A549 (cell line): ENCODE measurements around the gene ATL3.

Source experiments
- JUN ChIP-seq, 2 experiments: fragments of >200 bp; sonication (Bioruptor Twin); formaldehyde crosslinking; IDR thresholded peaks; 2 replicates in 1 of 2; 3 replicates in 1 of 2; pipeline ENCODE4 v1.6.1; 2016 to 2017
- MAFK ChIP-seq: fragments of 450-650 bp; IDR thresholded peaks from 2 replicates; pipeline ENCODE4 v1.6.1; 2014; ENCODE audit not compliant: partially characterized antibody
- POLR2A ChIP-seq: IDR thresholded peaks from 2 replicates; pipeline ENCODE4 v1.6.1; 2012; ENCODE audit warnings: mild to moderate bottlenecking, low read length
- ZC3H11A ChIP-seq: fragments of 450-650 bp; IDR thresholded peaks from 2 replicates; pipeline ENCODE4 v1.6.1; 2014; ENCODE audit warnings: antibody characterized with exemption, mild to moderate bottlenecking
- TF ChIP-seq, protein P1 (sequence below): fragments of >200 bp; sonication (Bioruptor Twin); formaldehyde crosslinking; IDR thresholded peaks from 3 replicates; pipeline ENCODE4 v1.5.1; 2016
- TF ChIP-seq, protein P2 (sequence below): fragments of 250-450 bp; sonication (Bioruptor Pico); IDR thresholded peaks from 2 replicates; pipeline ENCODE4 v1.5.0; 2021; ENCODE audit warnings: mild to moderate bottlenecking, moderate library complexity, borderline replicate concordance
- TF ChIP-seq, protein P3 (sequence below): fragments of 450-650 bp; IDR thresholded peaks from 2 replicates; pipeline ENCODE4 v1.6.1; 2014; ENCODE audit warnings: antibody characterized with exemption

DNA sequence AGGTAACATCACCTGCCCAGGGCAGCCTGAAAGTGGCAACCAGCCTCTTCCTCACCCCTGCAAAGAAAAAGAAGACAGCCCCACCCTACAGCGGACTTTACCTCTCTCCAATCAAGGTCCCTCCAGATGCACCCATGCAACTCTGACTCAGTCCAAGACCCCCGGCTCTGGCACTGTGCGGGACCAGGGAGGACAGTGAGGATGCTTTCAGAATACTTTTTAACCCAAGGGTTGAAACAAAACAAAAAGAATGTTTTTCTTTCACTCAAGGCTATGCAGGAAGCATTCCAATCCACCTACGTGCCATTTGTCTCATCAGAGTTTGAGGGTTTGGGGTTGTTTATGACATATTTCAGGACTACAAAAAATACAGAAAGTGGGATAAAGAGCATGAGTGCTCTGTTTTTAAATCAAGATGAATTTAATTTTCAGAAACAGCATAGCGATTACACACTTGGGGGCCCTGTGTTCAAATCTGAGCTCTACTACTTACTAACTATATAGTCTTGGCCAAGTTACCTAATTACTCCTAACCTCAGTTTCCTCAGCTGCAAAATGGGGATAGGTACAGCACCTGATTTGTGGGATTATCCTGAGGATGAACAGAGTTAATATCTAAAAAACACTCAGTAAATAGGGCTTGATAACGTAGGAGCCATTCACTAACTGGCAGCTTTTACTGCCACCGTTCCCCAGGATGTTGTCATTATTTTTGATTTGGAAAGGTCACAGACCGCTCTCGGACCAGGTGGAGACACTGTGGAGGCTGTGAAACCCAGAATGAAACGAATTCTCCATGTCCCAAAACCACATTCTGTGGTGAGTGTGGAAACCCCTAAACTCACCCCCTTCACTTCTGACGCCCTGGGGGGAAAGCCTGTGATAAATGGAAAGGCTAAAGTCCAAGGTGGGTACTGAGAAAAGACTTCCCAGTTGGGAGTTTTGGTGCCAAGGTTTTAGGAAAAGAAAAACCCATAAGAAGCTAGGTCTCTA, 62.5 kb downstream of the ATL3 start:
- TF ChIP-seq JUN (IDR thresholded peaks at IDR 0.05) (no peak), POLR2A (no peak), ZC3H11A (no peak), MAFK (no peak)
- TF ChIP-seq, protein P1, sequence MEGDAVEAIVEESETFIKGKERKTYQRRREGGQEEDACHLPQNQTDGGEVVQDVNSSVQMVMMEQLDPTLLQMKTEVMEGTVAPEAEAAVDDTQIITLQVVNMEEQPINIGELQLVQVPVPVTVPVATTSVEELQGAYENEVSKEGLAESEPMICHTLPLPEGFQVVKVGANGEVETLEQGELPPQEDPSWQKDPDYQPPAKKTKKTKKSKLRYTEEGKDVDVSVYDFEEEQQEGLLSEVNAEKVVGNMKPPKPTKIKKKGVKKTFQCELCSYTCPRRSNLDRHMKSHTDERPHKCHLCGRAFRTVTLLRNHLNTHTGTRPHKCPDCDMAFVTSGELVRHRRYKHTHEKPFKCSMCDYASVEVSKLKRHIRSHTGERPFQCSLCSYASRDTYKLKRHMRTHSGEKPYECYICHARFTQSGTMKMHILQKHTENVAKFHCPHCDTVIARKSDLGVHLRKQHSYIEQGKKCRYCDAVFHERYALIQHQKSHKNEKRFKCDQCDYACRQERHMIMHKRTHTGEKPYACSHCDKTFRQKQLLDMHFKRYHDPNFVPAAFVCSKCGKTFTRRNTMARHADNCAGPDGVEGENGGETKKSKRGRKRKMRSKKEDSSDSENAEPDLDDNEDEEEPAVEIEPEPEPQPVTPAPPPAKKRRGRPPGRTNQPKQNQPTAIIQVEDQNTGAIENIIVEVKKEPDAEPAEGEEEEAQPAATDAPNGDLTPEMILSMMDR, result no peak
- TF ChIP-seq, protein P2, sequence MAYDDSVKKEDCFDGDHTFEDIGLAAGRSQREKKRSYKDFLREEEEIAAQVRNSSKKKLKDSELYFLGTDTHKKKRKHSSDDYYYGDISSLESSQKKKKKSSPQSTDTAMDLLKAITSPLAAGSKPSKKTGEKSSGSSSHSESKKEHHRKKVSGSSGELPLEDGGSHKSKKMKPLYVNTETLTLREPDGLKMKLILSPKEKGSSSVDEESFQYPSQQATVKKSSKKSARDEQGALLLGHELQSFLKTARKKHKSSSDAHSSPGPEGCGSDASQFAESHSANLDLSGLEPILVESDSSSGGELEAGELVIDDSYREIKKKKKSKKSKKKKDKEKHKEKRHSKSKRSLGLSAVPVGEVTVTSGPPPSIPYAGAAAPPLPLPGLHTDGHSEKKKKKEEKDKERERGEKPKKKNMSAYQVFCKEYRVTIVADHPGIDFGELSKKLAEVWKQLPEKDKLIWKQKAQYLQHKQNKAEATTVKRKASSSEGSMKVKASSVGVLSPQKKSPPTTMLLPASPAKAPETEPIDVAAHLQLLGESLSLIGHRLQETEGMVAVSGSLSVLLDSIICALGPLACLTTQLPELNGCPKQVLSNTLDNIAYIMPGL, result no peak
- TF ChIP-seq, protein P3, sequence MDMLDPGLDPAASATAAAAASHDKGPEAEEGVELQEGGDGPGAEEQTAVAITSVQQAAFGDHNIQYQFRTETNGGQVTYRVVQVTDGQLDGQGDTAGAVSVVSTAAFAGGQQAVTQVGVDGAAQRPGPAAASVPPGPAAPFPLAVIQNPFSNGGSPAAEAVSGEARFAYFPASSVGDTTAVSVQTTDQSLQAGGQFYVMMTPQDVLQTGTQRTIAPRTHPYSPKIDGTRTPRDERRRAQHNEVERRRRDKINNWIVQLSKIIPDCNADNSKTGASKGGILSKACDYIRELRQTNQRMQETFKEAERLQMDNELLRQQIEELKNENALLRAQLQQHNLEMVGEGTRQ, result no peak
